ENCODE data around the gene SSH2.

The SSH2 gene

DNA sequence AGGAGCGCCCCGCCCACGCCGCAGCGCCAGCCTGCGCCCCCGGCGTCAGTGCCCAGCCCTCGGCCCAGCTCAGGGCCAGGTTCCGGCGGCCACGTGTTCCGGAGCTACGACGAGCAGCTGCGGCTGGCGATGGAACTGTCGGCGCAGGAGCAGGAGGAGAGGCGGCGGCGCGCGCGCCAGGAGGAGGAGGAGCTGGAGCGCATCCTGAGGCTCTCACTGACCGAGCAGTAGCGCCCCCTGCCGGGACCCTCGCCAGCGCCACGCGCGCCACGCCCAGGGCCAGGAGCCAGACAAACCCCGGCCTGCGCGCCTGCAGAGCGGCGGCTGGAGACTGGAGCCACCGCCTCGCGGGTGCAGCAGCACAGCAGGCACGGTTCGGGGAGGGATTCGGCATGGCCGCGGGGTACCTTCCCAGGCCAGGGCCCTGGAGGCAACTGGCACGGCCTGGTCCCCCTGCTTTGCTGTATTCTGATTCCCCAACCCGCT is 316.6 kb downstream of the SSH2 start:
- H3K9me2 ChIP-seq (replicated peaks; ENCODE audit: insufficient read depth, low read length): no peaks in the 10 kb centered on the region
- H3K9ac ChIP-seq (ENCODE audit: low read length): peak overlapping the region; percentile 6; the same call in 1 of the 2 replicates
- TF ChIP-seq EZH2phosphoT487 (IDR thresholded peaks at IDR 0.05; ENCODE audit: low read length): no peak
- TF ChIP-seq, protein P1, sequence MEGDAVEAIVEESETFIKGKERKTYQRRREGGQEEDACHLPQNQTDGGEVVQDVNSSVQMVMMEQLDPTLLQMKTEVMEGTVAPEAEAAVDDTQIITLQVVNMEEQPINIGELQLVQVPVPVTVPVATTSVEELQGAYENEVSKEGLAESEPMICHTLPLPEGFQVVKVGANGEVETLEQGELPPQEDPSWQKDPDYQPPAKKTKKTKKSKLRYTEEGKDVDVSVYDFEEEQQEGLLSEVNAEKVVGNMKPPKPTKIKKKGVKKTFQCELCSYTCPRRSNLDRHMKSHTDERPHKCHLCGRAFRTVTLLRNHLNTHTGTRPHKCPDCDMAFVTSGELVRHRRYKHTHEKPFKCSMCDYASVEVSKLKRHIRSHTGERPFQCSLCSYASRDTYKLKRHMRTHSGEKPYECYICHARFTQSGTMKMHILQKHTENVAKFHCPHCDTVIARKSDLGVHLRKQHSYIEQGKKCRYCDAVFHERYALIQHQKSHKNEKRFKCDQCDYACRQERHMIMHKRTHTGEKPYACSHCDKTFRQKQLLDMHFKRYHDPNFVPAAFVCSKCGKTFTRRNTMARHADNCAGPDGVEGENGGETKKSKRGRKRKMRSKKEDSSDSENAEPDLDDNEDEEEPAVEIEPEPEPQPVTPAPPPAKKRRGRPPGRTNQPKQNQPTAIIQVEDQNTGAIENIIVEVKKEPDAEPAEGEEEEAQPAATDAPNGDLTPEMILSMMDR (IDR thresholded peaks at IDR 0.05; ENCODE audit: low read length): peak; percentile 85
- peak; percentile 88 for DNase-seq
- H3K27ac ChIP-seq (ENCODE audit: low read length): no peak overlapping the region
- peak overlapping the region; percentile 58 for H3K4me3 ChIP-seq (ENCODE audit: low read length)
- H2AFZ ChIP-seq (ENCODE audit: low read length): peak overlapping the region; percentile 63
- peak overlapping the region; percentile 94 for H3K4me2 ChIP-seq (ENCODE audit: low read depth, low read length)
- no peaks in the 10 kb centered on the region for H3K36me3 ChIP-seq (replicated peaks; ENCODE audit: insufficient read depth, low read length)
- peaks cover 11% of the 10 kb centered on the region for H3K27me3 ChIP-seq (replicated peaks; ENCODE audit: insufficient read depth, low read length)
- peaks cover 36% of the 10 kb centered on the region for H3K4me1 ChIP-seq (ENCODE audit: low read length)
- H3K79me2 ChIP-seq (ENCODE audit: low read length): no peaks in the 10 kb centered on the region
- H4K20me1 ChIP-seq (ENCODE audit: insufficient read depth, low read length): no peaks in the 10 kb centered on the region
- peaks cover 8% of the 10 kb centered on the region; the same call in 1 of the 2 replicates for H3F3A ChIP-seq (ENCODE audit: insufficient read depth, low read length)
- no peaks in the 10 kb centered on the region for H3K9me3 ChIP-seq (replicated peaks; ENCODE audit: insufficient read depth, low read length)

DNA sequence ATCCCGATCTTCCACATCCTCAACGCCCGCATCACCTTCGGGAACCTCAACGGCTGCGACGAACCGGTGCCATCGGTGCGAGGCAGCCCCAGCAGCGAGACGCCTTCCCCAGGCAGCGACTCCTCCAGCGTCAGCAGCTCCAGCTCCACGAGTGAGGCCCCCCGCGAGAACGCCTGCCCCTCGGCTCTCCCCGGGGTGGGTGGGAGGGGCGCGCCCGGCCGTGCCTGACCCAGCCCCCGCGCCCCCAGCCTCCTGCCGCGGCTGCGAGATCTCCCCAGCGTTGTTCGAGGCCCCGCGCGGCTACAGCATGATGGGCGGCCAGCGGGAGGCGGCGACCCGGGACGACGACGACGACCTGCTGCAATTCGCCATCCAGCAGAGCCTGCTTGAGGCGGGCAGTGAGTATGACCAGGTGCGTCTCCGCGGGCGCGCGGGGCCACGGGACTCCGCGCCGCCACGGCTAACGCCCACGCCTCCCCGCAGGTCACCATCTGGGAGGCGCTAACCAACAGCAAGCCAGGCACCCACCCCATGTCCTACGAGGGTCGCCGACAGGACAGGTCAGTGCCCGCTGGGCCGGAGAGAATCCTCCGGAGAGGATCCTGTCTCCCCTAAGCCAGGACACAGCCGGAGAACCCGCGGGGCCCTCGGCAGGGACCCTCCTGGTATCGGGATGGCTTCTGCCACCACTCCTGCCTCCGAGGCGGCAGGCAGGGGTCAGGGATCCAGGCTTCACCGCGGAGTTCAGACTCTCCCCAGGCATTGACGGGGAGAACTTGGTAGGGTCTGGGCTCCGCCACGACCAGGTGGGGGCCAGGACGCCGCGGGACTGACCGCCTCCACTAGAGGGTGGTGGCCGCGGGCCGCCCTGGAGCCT is 317.4 kb downstream of the SSH2 start:
- Histone ChIP-seq H3K9ac (ENCODE audit: low read length) (no peak overlapping the region), H3K4me2 (ENCODE audit: low read depth, low read length) (peak overlapping the region; percentile 94; the same call in 1 of the 2 replicates), H3K9me2 (replicated peaks; ENCODE audit: insufficient read depth, low read length) (no peaks in the 10 kb centered on the region), H3K27me3 (replicated peaks; ENCODE audit: insufficient read depth, low read length) (peaks cover 11% of the 10 kb centered on the region), H3F3A (ENCODE audit: insufficient read depth, low read length) (peaks cover 4% of the 10 kb centered on the region; the same call in 1 of the 2 replicates), H3K4me3 (ENCODE audit: low read length) (no peak overlapping the region), H2AFZ (ENCODE audit: low read length) (0 out of 2 replicates have a peak overlapping the region, but pooled peaks have one; percentile 46), H3K4me1 (ENCODE audit: low read length) (peaks cover 31% of the 10 kb centered on the region), H3K36me3 (replicated peaks; ENCODE audit: insufficient read depth, low read length) (no peaks in the 10 kb centered on the region), H3K9me3 (replicated peaks; ENCODE audit: insufficient read depth, low read length) (no peaks in the 10 kb centered on the region), H3K27ac (ENCODE audit: low read length) (no peak overlapping the region), H3K79me2 (ENCODE audit: low read length) (no peaks in the 10 kb centered on the region), H4K20me1 (ENCODE audit: insufficient read depth, low read length) (no peaks in the 10 kb centered on the region)
- no peak for DNase-seq
- TF ChIP-seq, protein P1 (IDR thresholded peaks at IDR 0.05; ENCODE audit: low read length): no peak
- TF ChIP-seq EZH2 (optimal IDR thresholded peaks at IDR 0.05; ENCODE audit: low read depth, low read length) (no peak), EZH2phosphoT487 (IDR thresholded peaks at IDR 0.05; ENCODE audit: low read length) (no peak)

DNA sequence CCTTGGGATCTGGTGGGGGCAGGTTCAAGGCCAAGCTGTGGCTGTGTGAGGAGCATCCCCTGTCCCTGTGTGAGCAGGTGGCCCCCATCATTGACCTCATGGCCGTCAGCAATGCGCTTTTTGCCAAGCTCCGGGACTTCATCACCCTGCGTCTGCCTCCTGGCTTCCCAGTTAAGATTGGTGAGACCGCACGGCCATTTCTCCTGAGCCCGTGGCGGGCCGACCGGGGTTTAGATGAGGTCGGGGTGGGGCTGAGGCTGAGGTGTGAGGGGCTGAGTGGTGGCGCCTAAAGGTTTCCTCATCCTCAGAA is 318.0 kb downstream of the SSH2 start:
- H3K9ac ChIP-seq (ENCODE audit: low read length): no peak overlapping the region
- H4K20me1 ChIP-seq (ENCODE audit: insufficient read depth, low read length): no peaks in the 10 kb centered on the region
- H3K27me3 ChIP-seq (replicated peaks; ENCODE audit: insufficient read depth, low read length): peaks cover 11% of the 10 kb centered on the region
- TF ChIP-seq EZH2 (optimal IDR thresholded peaks at IDR 0.05; ENCODE audit: low read depth, low read length): no peak
- no peak for TF ChIP-seq EZH2phosphoT487 (IDR thresholded peaks at IDR 0.05; ENCODE audit: low read length)
- TF ChIP-seq, protein P1 (IDR thresholded peaks at IDR 0.05; ENCODE audit: low read length): no peak
- H3K9me2 ChIP-seq (replicated peaks; ENCODE audit: insufficient read depth, low read length): no peaks in the 10 kb centered on the region
- no peaks in the 10 kb centered on the region for H3K79me2 ChIP-seq (ENCODE audit: low read length)
- H3K4me1 ChIP-seq (ENCODE audit: low read length): peaks cover 26% of the 10 kb centered on the region
- H3K27ac ChIP-seq (ENCODE audit: low read length): no peak overlapping the region
- H2AFZ ChIP-seq (ENCODE audit: low read length): no peak overlapping the region
- no peaks in the 10 kb centered on the region for H3K36me3 ChIP-seq (replicated peaks; ENCODE audit: insufficient read depth, low read length)
- no peak overlapping the region for H3K4me3 ChIP-seq (ENCODE audit: low read length)
- DNase-seq: no peak
- no peak overlapping the region for H3K4me2 ChIP-seq (ENCODE audit: low read depth, low read length)
- no peaks in the 10 kb centered on the region for H3K9me3 ChIP-seq (replicated peaks; ENCODE audit: insufficient read depth, low read length)
- no peaks in the 10 kb centered on the region for H3F3A ChIP-seq (ENCODE audit: insufficient read depth, low read length)
